Glomerular endothelial cell (primary cell): Measurements from ENCODE around the gene TCP10L. TPM values are rescaled to one million over a fixed set of nuclear protein-coding genes. Genes with fewer than 3 reads are reported as not detected.
A peak's percentile ranks its signal among the peaks of the same experiment; 100 is the strongest.
"Not testable (repeated sequence)": the region's sequence is repeated elsewhere in the genome, so short reads cannot be mapped to it uniquely, and the experiment has no call there.

Experiments
- DNase-seq: peaks from one replicate; pipeline ENCODE4 v3.0.0-alpha.2; 2011; ENCODE audit warnings: low read depth, low spot score; ENCODE audit errors: extremely low read depth
- total RNA-seq: library from RNA; depleted of rRNA; stranded (reverse); fragments of >200 nt; gene quantifications from 2 replicates; pipeline ENCODE4 v1.2.3, GENCODE V29; 2015

Gene TCP10L
- 0.06 TPM in 1 of 2 replicates, not detected in the other for total RNA-seq

- no peak for DNase-seq
Observed at GRCh38 chr21:32585042-32585710, at the start of gene TCP10L. TSS of gene TCP10L (minus strand) at chr21:32585523. CDS start at chr21:32584304, 1,219 bp downstream.

GRCh38 chr21:32626621-32627196 is 41.4 kb upstream of the TCP10L start:
- DNase-seq = no peak

GRCh38 chr21:32618218-32618617 is 32.9 kb upstream of the TCP10L start:
- not testable (repeated sequence) for DNase-seq

- DNase-seq = no peak
Observed at GRCh38 chr21:32613436-32614043, 28.2 kb upstream of the TCP10L start.

- DNase-seq = no peak
Observed at GRCh38 chr21:32612999-32613337, 27.6 kb upstream of the TCP10L start.

- peak; percentile 68 for DNase-seq
Observed at GRCh38 chr21:32612075-32612998, 27.0 kb upstream of the TCP10L start, which contains the start of gene CFAP298. TSS of gene CFAP298 (minus strand) at chr21:32612377. CDS start at chr21:32612243, 134 bp downstream.

GRCh38 chr21:32611471-32611997 is 26.2 kb upstream of the TCP10L start:
- no peak for DNase-seq

- DNase-seq = not testable (repeated sequence)
Observed at GRCh38 chr21:32610940-32611339, 25.6 kb upstream of the TCP10L start.

GRCh38 chr21:32608851-32609250 is 23.5 kb upstream of the TCP10L start:
- DNase-seq = no peak

GRCh38 chr21:32605469-32605868 is 20.1 kb upstream of the TCP10L start:
- DNase-seq = no peak

GRCh38 chr21:32604464-32604863 is 19.1 kb upstream of the TCP10L start:
- no peak for DNase-seq

- DNase-seq = no peak
Observed at GRCh38 chr21:32603131-32603530, 17.8 kb upstream of the TCP10L start.

GRCh38 chr21:32602099-32602498 is 16.8 kb upstream of the TCP10L start:
- DNase-seq = no peak

GRCh38 chr21:32599526-32599925 is 14.2 kb upstream of the TCP10L start:
- no peak for DNase-seq

GRCh38 chr21:32599091-32599490 is 13.8 kb upstream of the TCP10L start:
- no peak for DNase-seq

GRCh38 chr21:32597205-32597604 is 11.9 kb upstream of the TCP10L start:
- DNase-seq = peak; percentile 88

GRCh38 chr21:32595431-32595830 is 10.1 kb upstream of the TCP10L start:
- DNase-seq = no peak

GRCh38 chr21:32593690-32594089 is 8.4 kb upstream of the TCP10L start:
- DNase-seq = no peak

GRCh38 chr21:32592929-32593502 is 7.7 kb upstream of the TCP10L start:
- DNase-seq = no peak

- no peak for DNase-seq
Observed at GRCh38 chr21:32590130-32590529, 4.8 kb upstream of the TCP10L start.
